GM19452 (cell line): Measurements from ENCODE around the gene MPZ.

Experiments
- ATAC-seq: cut with Tn5 transposase; IDR thresholded peaks from one replicate; pipeline ENCODE4 v1.9.1; 2021; ENCODE audit not compliant: unreplicated experiment

Gene MPZ

GRCh38 chr1:161304927-161305866, 4.6 kb downstream of the MPZ start:
- no peak for ATAC-seq

DNA sequence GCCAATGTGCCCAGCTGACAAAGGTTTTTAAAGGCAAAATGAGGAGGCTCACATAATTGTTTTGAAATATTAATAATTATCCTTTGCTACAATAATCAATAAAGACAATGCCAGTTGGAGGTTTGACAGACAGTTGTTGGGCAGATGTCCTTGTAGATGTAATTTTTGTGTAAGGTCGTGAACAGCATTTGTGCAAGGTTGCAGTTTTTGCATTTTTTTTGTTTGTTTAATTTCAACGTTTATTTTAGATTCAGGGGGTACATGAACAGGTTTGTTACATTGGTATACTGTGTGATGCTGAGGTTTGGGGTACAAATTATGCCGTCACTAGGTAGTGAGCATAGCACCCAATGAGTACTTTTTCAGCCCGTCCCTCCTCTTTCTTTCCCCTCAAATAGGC, 9.3 kb downstream of the MPZ start:
- ATAC-seq: no peak

- ATAC-seq: no peak
Observed at GRCh38 chr1:161299347-161299746, 10.4 kb downstream of the MPZ start.

DNA sequence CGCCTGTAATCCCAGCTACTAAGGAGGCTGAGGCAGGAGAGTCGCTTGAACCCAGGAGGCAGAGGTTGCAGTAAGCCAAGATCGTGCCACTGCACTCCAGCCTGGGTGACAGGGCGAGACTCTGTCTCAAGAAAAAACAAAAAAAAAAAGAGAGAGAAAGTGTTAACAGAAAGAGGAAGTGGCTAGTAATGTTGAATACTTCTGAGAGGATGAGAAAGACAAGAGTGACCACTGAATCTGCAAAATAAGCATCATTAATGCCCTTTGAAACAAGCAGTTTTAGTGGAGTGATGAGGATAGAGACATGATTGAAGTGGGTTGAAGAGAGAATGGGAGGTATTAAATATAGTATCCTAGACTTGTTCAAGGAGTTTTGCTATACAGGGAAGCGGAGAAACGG, 11.7 kb downstream of the MPZ start:
- no peak for ATAC-seq

DNA sequence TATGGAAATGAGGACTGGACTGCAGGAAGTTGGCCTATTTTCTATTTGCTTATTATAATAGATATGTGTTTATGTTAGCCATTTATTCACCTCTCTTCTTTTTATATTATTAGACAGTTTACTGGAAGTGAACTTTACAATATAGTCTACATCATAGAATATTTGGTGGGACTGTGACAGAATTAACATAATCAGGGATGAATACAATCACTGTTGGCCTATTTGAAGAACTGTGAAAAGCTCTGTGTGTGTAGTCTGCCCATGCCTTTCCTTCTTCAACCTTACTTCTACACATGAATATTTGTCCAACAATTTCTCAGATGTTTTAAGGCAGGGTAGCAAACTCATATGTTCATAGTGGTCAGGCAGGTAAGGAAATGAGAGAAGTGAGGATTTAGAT, 12.4 kb downstream of the MPZ start:
- ATAC-seq: no peak

- no peak for ATAC-seq
Observed at GRCh38 chr1:161290779-161291178, 19.0 kb downstream of the MPZ start.

- ATAC-seq: no peak
Observed at GRCh38 chr1:161287482-161288054, 22.2 kb downstream of the MPZ start.

- ATAC-seq: no peak
Observed at GRCh38 chr1:161285521-161285920, 24.2 kb downstream of the MPZ start.

GRCh38 chr1:161285113-161285512, 24.7 kb downstream of the MPZ start:
- ATAC-seq: no peak

- ATAC-seq: no peak
Observed at GRCh38 chr1:161282991-161283390, 26.8 kb downstream of the MPZ start.

GRCh38 chr1:161274874-161275273, 34.9 kb downstream of the MPZ start:
- no peak for ATAC-seq

DNA sequence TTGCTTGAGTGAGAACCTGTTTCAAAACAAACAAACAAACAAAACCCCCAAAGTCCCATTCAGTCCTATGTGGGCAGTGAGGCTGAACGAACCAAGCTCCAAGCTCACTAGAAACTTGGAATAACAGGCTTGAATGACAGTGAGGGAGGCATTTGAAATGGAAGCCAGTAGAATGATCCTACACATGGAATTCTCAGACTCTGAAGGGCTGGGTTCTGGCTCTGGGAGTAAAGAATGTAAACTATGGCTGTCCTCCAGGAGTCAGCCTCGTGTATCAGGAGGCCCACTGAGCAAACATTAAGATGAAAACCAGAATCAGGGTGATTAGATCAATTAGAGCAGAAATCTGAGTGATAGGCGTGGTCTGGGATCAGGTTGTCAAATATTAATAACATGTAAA, 36.4 kb downstream of the MPZ start:
- no peak for ATAC-seq

- ATAC-seq: no peak
Observed at GRCh38 chr1:161267321-161267720, 42.4 kb downstream of the MPZ start.

- no peak for ATAC-seq
Observed at GRCh38 chr1:161266836-161267235, 42.9 kb downstream of the MPZ start.

DNA sequence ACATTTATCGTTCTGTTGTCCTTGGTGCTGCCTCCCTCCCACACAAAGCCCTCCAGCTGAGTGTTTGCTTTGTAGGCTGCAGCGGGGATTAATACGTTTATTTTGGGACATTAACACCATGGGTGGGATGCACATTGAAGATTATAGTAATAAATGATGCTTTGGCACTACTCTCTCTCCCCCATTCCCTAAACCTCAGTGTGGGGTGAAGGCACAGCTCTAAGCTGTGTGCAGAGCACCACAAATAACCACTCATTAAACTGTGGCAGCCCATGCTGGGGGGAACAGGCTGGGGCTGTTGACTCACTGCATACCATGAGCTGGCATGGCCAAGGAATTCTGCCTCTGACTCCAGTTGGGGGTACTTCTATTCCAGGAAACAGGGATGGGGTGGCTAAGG, 43.6 kb downstream of the MPZ start:
- no peak for ATAC-seq

- no peak for ATAC-seq
Observed at GRCh38 chr1:161265305-161265704, 44.5 kb downstream of the MPZ start.

DNA sequence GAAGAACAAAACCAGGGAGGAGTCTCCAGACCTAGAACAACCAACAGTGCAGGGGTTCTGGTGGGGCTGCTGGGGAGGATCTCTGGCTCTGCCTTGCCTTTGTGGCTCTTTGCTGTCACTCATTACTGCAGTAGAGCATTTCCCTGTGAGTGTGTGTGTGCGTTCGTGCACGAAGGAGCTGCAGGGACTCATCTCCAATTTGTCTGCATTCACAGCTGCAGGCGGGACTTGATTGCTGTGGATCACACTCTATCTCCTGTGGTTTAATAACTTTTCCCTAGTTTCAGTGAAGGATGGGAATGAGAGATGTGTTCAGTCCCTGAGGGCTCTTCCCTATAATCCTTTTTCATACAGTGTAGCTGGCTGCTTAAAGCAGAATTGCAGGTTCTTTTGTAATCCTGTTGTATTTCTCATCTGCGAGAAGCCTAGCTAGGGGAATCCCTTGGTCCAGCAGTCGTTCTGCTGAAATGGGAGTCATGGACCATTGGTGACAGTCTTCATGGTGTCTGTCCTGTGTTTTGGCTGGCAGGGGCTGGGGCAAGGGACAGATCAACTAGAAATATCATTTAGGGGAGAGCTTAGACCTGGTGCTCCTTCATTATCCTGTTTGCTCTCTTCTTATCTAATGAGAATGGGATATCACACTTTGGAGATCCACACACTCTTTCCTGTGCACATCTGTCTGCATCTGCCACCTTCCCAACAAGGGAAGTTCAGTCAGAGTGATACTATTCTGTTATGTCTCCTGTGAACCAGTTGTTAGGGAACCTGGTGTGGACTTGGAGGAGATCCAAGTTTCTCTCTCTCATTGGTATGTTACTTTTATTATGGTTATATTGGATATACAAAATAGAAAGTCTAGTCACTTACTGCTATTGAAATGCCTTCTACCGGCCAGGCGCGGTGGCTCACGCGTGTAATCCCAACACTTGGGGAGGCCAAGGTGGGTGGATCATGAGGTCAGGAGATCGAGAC, 48.2 kb downstream of the MPZ start:
- no peak for ATAC-seq

- ATAC-seq: no peak
Observed at GRCh38 chr1:161260376-161261260, 49.1 kb downstream of the MPZ start.

DNA sequence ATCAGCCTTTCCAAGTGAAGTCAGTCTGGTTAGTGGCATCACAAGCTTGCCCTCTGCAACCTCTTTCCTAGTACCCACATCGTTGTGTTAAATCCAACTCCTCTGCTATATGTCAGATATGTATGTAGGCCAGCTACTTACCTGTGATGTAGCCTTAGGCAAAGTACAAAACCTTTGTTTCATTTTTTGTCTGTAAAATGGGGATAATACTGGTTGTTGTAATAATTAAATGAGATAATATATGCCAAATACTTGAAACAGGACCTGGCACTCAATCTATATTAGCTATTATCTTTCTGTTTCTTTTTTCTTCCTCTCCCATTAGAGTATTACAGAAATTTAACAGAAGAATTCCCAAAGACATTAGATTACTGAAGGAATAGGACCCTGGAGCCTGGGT, 50.0 kb downstream of the MPZ start:
- no peak for ATAC-seq

DNA sequence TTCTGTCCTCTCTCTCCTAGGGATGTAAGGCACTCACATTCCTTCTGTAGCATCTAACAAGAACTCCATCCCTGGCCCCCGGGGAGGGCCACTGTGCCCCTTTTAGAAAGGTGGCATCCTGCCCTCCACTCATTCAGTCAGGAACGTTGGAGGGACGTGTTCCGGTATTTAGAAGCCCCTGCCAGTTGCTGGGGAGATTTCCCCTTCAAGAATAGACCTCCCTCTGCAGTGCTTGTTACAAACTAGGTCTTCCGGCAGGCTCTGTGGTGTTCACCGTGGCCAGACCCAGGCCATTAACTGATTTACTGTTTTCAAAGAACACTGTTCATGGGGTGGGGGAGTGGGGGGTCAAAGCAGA, 50.4 kb downstream of the MPZ start:
- no peak for ATAC-seq
